Measurements from ENCODE around the gene DSTN. TPM values are rescaled to one million over a fixed set of nuclear protein-coding genes. Genes with fewer than 3 reads are reported as not detected.
A peak's percentile ranks its signal among the peaks of the same experiment; 100 is the strongest.

Gene DSTN
- total RNA-seq, 1 donor from 2014 or later = 233 TPM

DNA sequence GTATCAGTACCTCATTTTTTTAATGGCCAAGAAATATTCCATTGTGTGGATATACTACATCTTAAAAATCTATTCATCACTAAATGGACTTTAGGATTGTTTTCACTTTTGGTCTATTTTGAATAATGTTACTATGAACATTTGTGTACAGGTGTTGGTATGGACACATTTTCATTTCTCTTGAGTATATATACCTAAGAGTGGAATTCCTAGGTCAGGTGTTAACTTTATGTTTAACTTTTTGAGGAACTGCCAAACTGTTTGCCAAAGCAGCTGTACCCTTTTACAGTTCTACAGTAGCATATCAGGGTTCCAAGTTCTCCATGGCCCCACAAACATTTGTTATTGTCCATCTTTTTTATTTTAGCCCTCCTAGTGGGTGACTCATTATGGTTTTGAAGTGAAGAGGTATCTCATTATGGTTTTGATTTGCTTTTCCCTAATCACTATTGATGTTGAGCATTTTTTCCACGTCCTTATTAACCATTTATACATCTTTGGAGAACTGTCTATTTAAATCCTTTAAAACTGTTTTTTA lies 28.2 kb downstream of the DSTN start:
- H3K9me3 Mint-ChIP-seq (ENCODE audit: unreplicated experiment) = peaks cover 3% of the 10 kb centered on the region
- TF ChIP-seq, protein P1, sequence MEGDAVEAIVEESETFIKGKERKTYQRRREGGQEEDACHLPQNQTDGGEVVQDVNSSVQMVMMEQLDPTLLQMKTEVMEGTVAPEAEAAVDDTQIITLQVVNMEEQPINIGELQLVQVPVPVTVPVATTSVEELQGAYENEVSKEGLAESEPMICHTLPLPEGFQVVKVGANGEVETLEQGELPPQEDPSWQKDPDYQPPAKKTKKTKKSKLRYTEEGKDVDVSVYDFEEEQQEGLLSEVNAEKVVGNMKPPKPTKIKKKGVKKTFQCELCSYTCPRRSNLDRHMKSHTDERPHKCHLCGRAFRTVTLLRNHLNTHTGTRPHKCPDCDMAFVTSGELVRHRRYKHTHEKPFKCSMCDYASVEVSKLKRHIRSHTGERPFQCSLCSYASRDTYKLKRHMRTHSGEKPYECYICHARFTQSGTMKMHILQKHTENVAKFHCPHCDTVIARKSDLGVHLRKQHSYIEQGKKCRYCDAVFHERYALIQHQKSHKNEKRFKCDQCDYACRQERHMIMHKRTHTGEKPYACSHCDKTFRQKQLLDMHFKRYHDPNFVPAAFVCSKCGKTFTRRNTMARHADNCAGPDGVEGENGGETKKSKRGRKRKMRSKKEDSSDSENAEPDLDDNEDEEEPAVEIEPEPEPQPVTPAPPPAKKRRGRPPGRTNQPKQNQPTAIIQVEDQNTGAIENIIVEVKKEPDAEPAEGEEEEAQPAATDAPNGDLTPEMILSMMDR (IDR thresholded peaks at IDR 0.05; ENCODE audit: partially characterized antibody, unreplicated experiment) = no peak
- H3K4me3 Mint-ChIP-seq (ENCODE audit: unreplicated experiment) = peak overlapping the region; percentile 69
- peaks cover 60% of the 10 kb centered on the region for H3K4me1 Mint-ChIP-seq (ENCODE audit: low read depth, unreplicated experiment)
- no peak for DNase-seq
- H3K27me3 Mint-ChIP-seq (ENCODE audit: unreplicated experiment) = peaks cover 8% of the 10 kb centered on the region
- H3K27ac Mint-ChIP-seq (ENCODE audit: unreplicated experiment) = peak overlapping the region; percentile 99
- peaks cover 4% of the 10 kb centered on the region for H3K36me3 Mint-ChIP-seq (ENCODE audit: unreplicated experiment)

DNA sequence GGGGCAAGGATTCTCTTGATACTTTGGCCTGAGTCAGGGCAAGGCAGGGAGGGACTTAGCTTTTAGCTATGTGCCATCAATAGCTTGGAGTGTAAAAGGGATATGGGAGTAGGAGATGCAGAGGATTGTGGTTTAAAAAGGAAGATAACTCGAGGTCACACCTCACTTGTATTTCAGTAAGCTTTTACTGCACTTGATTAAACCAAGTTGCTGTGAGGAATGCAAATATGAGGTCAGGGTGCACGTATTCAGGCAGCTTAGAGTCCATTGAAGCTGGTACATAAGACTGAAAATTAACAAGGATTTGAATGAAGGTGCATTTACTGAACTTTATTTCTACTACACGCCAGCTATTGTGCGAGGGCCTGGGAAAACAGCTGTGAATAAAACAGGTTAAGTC lies 32.1 kb downstream of the DSTN start:
- H3K27me3 Mint-ChIP-seq (ENCODE audit: unreplicated experiment) = no peaks in the 10 kb centered on the region
- no peak overlapping the region for H3K27ac Mint-ChIP-seq (ENCODE audit: unreplicated experiment)
- DNase-seq = no peak
- H3K4me1 Mint-ChIP-seq (ENCODE audit: low read depth, unreplicated experiment) = peaks cover 30% of the 10 kb centered on the region
- TF ChIP-seq, protein P1 (IDR thresholded peaks at IDR 0.05; ENCODE audit: partially characterized antibody, unreplicated experiment) = no peak
- H3K9me3 Mint-ChIP-seq (ENCODE audit: unreplicated experiment) = no peaks in the 10 kb centered on the region
- H3K36me3 Mint-ChIP-seq (ENCODE audit: unreplicated experiment) = no peaks in the 10 kb centered on the region
- H3K4me3 Mint-ChIP-seq (ENCODE audit: unreplicated experiment) = no peak overlapping the region

DNA sequence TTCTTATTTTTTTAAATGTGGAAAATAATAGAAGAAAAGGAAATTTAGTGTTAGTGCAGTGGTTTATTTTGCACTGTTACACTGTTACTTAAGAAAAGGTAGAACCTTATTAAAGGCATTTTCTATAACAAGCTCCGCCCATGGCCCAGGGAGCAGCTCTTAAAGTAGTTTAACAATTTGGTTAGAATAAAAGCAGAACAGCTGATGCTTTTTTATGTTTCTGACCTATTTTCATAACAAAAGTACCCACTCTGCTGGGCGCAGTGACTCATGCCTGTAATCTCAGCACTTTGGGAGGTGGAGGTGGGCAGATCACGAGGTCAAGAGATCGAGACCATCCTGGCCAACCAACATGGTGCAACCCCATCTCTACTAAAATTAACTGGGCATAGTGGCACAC lies 32.6 kb downstream of the DSTN start:
- no peaks in the 10 kb centered on the region for H3K27me3 Mint-ChIP-seq (ENCODE audit: unreplicated experiment)
- peaks cover 25% of the 10 kb centered on the region for H3K4me1 Mint-ChIP-seq (ENCODE audit: low read depth, unreplicated experiment)
- H3K4me3 Mint-ChIP-seq (ENCODE audit: unreplicated experiment) = no peak overlapping the region
- DNase-seq = no peak
- H3K9me3 Mint-ChIP-seq (ENCODE audit: unreplicated experiment) = no peaks in the 10 kb centered on the region
- no peaks in the 10 kb centered on the region for H3K36me3 Mint-ChIP-seq (ENCODE audit: unreplicated experiment)
- TF ChIP-seq, protein P1 (IDR thresholded peaks at IDR 0.05; ENCODE audit: partially characterized antibody, unreplicated experiment) = no peak
- H3K27ac Mint-ChIP-seq (ENCODE audit: unreplicated experiment) = no peak overlapping the region

DNA sequence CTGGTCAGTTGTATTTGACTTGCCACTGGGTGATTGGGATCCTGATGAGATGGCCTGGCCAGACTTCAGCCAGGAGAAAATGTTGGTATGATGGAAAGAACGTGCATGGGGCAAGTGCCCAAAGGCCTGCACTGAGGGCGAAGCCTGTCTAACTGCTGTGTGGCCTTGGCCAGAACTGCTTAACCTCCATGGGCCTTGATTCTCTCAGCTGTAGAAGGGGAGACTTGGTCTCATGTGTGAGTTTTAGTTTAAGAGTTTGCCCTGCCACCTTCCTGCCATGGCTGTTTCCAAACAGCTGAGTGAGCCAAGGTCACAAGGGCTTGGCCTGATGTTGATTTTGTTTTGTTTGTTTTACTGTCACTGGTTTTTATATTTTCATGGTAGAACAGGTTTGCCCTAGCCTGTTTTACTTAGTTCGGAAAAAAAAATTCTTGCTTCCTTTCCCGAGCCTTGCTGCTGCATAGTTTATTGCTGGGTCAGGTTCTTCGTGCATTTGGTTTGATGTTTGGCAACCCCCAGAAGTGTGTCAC lies 35.3 kb downstream of the DSTN start:
- Mint-ChIP-seq H3K36me3 (ENCODE audit: unreplicated experiment) (no peaks in the 10 kb centered on the region), H3K27ac (ENCODE audit: unreplicated experiment) (no peak overlapping the region), H3K27me3 (ENCODE audit: unreplicated experiment) (peaks cover 3% of the 10 kb centered on the region), H3K4me1 (ENCODE audit: low read depth, unreplicated experiment) (peaks cover 16% of the 10 kb centered on the region), H3K9me3 (ENCODE audit: unreplicated experiment) (peaks cover 4% of the 10 kb centered on the region), H3K4me3 (ENCODE audit: unreplicated experiment) (no peak overlapping the region)
- TF ChIP-seq, protein P1 (IDR thresholded peaks at IDR 0.05; ENCODE audit: partially characterized antibody, unreplicated experiment) = no peak
- no peak for DNase-seq

DNA sequence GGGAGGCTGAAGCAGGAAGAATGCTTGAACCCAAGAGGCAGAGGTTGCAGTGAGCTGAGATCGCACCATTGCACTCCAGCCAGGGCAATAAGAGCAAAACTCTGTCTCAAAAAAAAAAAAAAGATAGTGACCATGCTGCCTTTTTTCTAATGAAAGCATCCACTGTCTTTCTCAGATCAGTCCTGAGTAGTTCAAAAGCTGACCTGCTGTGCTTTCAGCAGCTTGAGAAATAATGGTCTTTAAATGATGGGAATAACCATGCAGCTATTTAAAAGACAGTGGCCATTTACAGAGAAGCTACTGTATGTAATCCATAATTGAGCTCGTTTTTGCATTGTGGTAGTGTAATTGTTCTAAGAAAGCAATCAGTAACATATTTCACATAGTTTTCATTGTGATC lies 36.1 kb downstream of the DSTN start:
- Mint-ChIP-seq H3K27me3 (ENCODE audit: unreplicated experiment) (peaks cover 3% of the 10 kb centered on the region), H3K27ac (ENCODE audit: unreplicated experiment) (no peak overlapping the region), H3K9me3 (ENCODE audit: unreplicated experiment) (peaks cover 6% of the 10 kb centered on the region), H3K36me3 (ENCODE audit: unreplicated experiment) (no peaks in the 10 kb centered on the region), H3K4me3 (ENCODE audit: unreplicated experiment) (no peak overlapping the region), H3K4me1 (ENCODE audit: low read depth, unreplicated experiment) (peaks cover 11% of the 10 kb centered on the region)
- TF ChIP-seq, protein P1 (IDR thresholded peaks at IDR 0.05; ENCODE audit: partially characterized antibody, unreplicated experiment) = no peak
- DNase-seq = no peak

All from glutamatergic neuron (in vitro differentiated cells).